ENCODE measurements around the gene DLG2. TPM values are rescaled to one million over a fixed set of nuclear protein-coding genes. Genes with fewer than 3 reads are reported as not detected.
"Not testable (repeated sequence)": the region's sequence is repeated elsewhere in the genome, so short reads cannot be mapped to it uniquely, and the experiment has no call there.

Gene DLG2
- total RNA-seq, 1 experiment from 2014 or later = 0.20 TPM

DNA sequence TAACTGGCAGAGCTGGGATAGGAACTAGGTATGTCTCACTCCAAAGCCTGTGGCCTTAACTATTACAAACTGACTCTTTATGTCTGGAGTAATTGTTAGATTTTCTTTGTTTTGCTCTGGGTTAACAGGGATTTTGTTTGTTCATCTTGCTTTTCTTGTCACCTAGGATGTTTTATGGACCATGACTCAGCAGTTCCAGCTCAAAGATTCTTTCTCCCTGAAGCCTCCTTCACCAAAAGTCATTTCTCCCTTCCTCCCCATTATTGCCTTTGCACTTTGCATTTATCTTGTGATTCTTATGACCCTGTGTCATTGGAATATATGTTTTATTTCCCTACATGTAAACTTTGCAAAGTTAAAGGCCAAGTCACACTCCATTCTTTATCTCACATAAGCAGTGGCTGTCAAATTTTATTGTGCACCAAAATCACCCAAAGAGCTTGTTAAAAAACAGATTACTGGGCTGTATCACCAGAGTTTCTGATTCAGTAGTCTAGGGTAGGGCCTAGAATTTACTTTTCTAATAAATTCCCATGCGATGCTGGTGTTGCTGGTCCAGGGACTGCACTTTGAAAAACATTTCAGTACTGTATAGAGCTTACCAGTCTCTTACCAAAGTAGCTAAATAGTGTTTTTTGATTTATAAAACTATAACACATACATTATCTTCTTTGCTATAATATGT, 327.7 kb downstream of the DLG2 start:
- DNase-seq (ENCODE audit: low read depth) = peak; percentile 93

DNA sequence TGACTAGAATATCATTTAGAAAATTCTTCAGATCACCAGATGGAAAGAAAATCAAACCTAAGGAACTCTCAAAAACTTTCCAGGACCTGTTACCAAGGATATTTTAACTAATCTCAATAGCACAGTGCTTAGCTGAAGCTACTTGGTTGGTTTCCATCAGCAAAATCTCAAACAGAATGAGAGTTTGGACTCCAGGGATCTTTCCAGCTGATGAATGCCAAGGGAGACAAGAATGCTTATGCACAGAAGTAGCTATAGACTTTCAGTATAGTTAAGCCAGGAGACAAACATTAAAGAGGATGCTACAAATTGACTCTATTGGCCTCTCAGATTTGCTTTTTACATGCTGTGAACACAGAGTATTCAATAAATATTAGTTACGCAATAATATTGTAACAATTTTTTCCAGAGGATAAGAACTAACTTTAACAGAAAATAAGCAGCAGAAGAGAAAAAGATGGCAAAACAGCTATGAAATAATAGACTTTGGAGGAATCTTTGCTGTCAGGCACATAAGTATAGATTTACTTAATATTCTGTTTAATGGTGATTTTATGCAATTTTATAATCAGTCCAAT, 331.4 kb downstream of the DLG2 start:
- in situ Hi-C loops (cut with HindIII; ENCODE audit: low pct_unique_long_range_greater_than_20kb, low sequenced_read_pairs) = no loop called here
- no peak for DNase-seq (ENCODE audit: low read depth)

More for the DNA sequence above, 327.7 kb downstream of the DLG2 start:
- in situ Hi-C loops (cut with HindIII; ENCODE audit: low pct_unique_long_range_greater_than_20kb, low sequenced_read_pairs) = no loop called here

DNA sequence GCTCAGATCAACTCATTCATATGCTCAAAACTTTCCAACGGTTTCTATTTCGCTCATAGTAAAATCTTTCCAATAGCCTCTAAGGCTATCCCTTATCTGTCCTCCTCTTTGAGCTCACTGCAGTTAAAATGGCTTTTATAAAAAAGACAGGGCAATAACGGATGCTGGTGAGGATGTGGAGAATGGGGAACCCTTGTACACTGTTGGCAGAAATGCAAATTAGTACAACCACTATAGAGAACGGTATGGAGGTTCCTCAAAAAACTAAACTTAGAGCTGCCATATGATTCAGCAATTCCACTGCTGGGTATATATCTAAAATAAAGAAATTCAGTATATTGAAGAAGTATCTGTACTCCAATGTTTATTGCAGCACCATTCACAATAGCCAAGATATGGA, 345.6 kb downstream of the DLG2 start:
- in situ Hi-C loops (cut with HindIII; ENCODE audit: low pct_unique_long_range_greater_than_20kb, low sequenced_read_pairs) = no loop called here
- no peak for DNase-seq (ENCODE audit: low read depth)

DNA sequence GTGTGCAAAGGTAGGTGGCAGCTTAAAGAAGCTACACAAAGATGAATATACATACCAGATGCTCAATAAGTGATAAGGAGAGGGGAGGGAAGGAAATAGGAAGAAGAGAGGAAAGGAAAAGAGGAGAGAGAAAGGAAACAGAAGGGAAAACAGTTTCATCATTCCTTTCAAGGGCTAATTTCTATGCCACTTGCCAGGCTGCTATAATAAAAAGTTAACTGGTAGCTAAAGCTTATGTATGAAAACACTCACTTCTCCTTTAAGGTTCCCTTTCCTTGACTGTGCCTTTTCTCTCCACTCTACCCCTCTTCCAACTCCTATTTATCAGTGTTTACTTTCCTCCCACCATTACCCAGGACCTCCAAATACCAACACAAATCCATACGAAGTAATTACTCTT, 347.9 kb downstream of the DLG2 start:
- in situ Hi-C loops (cut with HindIII; ENCODE audit: low pct_unique_long_range_greater_than_20kb, low sequenced_read_pairs) = no loop called here
- no peak for DNase-seq (ENCODE audit: low read depth)

DNA sequence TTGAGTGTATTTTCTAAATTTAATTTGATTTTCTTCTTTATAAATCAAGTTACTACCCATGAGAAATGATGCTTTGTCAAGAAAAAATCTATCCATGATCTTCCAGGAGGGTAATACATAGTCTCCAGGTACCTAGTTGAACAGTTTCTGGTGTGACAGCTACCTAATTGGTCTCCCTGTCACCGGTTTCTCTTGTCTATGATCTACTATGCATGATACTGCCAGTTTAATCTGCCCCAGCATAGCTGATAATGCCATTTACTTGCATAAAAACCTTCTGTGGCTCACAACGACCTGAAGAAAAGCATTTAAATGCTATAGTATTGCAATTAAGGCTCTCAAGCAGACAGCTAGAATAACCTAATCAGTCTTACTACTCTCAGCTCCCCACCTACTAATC, 349.5 kb downstream of the DLG2 start:
- no peak for DNase-seq (ENCODE audit: low read depth)
- in situ Hi-C loops (cut with HindIII; ENCODE audit: low pct_unique_long_range_greater_than_20kb, low sequenced_read_pairs) = no loop called here

DNA sequence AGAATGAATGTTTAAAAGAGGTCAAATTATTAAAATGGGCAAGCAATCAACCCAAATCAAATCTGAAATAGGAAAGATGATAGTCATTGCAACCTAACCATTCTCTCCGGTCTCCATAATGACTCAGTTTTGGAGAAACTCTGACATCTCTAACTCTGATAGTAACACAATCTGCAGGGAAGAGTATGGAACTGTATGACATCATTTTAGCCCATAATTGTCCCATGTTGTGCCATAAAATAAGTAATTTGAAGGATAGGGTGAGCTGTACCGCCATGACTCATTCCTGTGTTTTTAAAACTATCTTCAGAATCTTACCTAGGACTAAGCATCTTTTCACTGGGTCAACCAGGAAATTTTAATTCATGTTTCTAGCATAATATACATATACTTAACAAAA, 350.8 kb downstream of the DLG2 start:
- in situ Hi-C loops (cut with HindIII; ENCODE audit: low pct_unique_long_range_greater_than_20kb, low sequenced_read_pairs) = no loop called here
- DNase-seq (ENCODE audit: low read depth) = no peak

DNA sequence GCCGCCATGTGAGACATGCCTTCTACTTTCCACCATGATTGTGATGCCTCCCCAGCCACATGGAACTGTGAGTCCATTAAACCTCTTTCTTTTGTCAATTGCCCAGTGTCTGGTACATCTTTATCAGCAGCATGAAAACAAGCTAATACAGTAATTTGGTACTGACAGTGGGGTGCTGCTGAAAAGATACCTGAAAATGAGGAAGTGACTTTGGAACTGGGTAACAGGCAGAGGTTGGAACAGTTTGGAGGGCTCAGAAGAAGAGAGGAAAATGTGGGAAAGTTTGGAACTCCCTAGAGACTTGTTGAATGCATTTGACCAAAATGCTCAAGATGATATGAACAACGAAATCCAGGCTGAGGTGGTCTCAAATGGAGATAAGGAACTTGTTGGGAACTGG, 356.8 kb downstream of the DLG2 start:
- in situ Hi-C loops (cut with HindIII; ENCODE audit: low pct_unique_long_range_greater_than_20kb, low sequenced_read_pairs); DNase-seq (ENCODE audit: low read depth): not testable (repeated sequence)

DNA sequence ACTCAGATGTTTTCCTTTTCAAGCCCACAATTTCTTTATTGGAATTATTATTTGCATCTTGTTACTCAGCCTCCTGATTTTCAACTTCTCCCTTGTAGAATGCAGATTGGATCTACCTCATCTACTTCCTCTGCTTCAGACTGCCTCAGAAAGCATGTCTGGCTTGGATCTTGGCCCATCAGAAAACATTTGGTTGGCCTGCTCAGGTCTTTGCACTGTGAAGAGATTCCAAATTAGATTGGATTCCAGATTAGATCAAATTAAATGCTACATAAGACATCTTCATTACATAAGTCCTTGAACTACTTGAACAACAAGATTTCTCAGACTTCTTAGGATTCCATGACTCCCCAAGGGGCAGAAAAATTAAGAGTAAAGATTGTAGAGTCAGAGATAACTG, 358.0 kb downstream of the DLG2 start:
- no peak for DNase-seq (ENCODE audit: low read depth)
- in situ Hi-C loops (cut with HindIII; ENCODE audit: low pct_unique_long_range_greater_than_20kb, low sequenced_read_pairs) = no loop called here

DNA sequence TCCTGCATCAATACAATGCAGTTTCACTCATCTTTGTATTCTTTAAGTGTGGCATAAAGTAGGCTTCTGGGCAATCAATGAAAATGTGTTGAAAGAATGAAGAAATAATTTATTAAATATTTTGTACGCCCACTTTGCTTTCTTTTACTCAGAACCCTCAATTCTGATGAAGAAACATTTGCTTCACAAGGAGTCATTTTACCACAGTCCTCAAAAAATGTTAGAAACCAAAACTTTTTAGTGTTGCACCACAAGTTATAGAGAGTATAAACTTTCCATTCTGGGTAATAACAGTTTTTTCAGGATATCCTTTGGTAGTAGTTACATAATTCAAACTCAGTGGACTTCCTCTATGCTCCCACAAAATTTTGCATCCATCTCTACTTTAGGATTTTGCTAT, 360.5 kb downstream of the DLG2 start:
- in situ Hi-C loops (cut with HindIII; ENCODE audit: low pct_unique_long_range_greater_than_20kb, low sequenced_read_pairs) = no loop called here
- no peak for DNase-seq (ENCODE audit: low read depth)

DNA sequence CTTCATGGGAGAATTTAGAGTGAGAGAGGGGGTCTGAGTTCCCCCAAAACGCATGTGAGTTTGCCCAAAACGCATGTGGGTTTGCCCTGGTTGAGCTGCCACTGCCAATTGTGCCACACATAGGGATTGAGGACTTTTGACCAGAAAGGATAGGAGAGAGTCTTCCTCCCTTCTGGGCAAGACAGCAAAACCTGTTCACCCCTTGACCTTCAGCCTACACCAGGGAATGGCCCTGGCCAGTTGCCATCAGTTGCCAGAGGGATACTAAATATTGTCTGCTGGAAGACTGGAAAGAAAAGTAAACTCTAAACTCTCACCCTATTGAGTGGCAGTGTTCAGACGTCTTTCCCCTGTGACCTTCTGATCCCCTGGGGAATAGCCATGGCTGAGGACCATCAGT, 363.8 kb downstream of the DLG2 start:
- in situ Hi-C loops (cut with HindIII; ENCODE audit: low pct_unique_long_range_greater_than_20kb, low sequenced_read_pairs) = no loop called here
- no peak for DNase-seq (ENCODE audit: low read depth)

DNA sequence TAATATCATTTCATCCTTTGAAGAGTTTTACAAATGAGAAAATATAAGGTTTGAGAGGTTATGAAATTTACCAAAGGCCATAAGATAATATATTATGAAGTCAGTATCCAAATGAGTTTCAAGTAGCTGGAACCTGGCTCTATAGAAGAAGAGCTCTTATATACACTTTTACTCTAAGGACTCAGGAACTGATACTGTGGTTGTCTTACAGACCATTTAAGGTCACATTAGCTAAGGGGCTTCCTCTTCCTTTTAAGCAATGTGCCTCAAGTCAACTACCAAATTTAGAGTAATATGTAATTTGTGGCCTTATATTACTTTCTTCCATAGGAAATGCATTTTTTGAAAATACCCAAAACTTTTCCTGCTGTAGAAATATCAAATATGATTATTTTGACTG, 369.3 kb downstream of the DLG2 start:
- no peak for DNase-seq (ENCODE audit: low read depth)
- in situ Hi-C loops (cut with HindIII; ENCODE audit: low pct_unique_long_range_greater_than_20kb, low sequenced_read_pairs) = no loop called here

DNA sequence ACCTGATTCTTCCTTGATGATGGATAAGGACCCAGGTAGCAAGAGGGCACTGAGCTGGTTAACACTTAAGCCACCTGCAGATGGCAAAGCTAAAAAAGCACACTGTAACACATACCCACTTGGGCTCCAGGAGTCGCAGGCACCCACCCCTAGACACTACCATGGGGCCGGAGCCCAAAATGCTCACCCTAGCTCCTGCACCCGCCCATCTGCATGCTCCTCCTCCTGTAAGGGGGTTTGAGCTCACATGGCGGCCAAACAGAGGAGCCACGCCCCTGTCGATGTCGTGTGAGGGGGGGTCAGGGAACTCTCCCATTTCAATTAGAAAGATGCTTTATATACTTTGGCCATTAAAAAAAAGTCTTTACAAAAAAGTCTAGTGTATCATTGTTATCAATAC, 370.7 kb downstream of the DLG2 start:
- in situ Hi-C loops (cut with HindIII; ENCODE audit: low pct_unique_long_range_greater_than_20kb, low sequenced_read_pairs) = no loop called here
- DNase-seq (ENCODE audit: low read depth) = no peak

DNA sequence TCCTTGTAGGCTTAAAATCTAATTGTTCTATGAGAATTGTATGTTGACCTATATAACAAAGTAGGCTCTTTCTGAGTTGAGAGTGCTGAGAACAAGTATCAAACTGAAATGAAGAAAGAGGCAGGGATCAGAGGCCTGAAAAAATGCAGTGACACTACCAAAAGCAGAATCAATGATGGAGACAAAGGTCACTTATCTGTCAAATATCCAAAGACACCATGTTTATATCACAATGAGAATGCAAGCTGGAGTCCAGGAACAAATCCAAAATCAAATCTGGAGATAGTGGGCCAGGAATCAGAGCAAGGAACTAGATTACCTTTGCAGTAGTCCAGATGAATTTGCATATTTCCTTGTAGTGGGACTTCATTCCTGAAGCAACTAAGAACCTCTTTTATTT, 377.7 kb downstream of the DLG2 start:
- in situ Hi-C loops (cut with HindIII; ENCODE audit: low pct_unique_long_range_greater_than_20kb, low sequenced_read_pairs) = no loop called here

DNA sequence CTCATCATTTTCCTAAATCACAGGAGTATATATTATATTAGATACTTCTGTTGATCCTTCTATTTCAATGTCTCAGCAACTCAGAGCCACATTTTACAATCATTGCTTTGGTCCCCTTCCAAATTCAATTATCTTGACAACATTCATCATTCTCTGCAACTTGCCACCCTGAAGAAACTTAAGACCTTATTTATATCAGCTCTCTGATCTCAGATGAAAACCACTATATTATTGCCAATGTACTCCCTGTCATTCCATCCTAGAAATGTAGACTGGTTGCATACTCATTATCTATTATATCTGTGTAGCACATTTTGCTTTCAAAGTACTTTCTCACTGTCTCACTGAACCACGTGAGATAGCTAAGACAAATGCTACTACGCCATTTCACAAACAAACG, 379.3 kb downstream of the DLG2 start:
- in situ Hi-C loops (cut with HindIII; ENCODE audit: low pct_unique_long_range_greater_than_20kb, low sequenced_read_pairs) = no loop called here
- no peak for DNase-seq (ENCODE audit: low read depth)

More for the DNA sequence above, 377.7 kb downstream of the DLG2 start:
- no peak for DNase-seq (ENCODE audit: low read depth)

DNA sequence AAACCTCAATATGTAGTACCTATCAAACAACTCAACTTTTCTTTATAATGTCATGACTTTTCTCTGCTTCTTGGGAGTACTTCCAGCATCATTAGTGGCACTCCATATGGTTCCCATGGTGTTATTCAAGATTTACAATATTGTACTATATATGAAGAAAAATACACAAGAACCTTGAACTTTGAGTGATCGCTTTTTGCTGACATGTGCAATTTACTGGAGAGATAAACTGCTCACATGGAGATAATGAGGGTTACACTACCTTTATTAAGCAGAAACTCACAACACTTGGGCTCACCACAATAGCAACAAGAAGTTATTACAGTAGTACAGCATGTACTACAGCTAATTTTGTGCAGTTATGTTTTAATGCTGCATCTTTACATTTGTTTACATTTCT, 388.2 kb downstream of the DLG2 start:
- in situ Hi-C loops (cut with HindIII; ENCODE audit: low pct_unique_long_range_greater_than_20kb, low sequenced_read_pairs) = no loop called here
- DNase-seq (ENCODE audit: low read depth) = no peak

DNA sequence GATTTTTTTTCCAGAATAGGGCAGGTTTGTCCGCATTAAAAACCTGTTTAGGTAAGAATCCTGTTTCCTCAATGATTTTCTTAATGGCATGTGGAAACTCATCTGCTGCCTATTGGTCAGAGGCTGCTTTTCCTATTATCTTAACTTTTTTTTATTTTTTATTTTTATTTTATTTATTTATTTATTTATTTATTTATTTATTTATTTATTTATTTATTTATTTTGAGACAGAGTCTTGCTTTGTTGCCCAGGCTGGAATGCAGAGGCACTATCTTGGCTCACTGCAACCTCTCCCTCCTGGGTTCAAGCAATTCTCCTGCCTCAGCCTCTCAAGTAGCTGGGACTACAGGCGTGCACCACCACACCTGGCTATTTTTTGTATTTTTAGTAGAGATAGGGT, 389.1 kb downstream of the DLG2 start:
- DNase-seq (ENCODE audit: low read depth); in situ Hi-C loops (cut with HindIII; ENCODE audit: low pct_unique_long_range_greater_than_20kb, low sequenced_read_pairs): not testable (repeated sequence)

DNA sequence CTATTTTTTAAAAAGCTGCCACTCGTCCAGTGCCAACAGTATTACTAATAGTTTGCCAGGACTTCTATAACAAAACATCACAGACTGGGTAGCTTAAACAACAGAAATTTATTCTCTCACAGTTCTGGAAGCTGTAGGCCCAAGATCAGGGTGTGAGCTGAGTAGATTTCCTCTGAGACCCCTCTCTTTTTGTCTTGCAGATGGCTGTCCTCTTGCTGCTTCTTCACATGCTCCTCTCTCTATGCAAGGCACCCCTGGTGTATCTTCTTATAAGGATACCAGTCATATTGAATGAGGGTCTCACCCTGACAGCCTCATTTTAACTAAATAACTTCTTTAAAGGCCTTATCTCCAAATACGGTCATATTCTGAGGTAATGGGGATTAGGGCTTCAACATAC, 390.9 kb downstream of the DLG2 start:
- no peak for DNase-seq (ENCODE audit: low read depth)
- in situ Hi-C loops (cut with HindIII; ENCODE audit: low pct_unique_long_range_greater_than_20kb, low sequenced_read_pairs) = no loop called here

DNA sequence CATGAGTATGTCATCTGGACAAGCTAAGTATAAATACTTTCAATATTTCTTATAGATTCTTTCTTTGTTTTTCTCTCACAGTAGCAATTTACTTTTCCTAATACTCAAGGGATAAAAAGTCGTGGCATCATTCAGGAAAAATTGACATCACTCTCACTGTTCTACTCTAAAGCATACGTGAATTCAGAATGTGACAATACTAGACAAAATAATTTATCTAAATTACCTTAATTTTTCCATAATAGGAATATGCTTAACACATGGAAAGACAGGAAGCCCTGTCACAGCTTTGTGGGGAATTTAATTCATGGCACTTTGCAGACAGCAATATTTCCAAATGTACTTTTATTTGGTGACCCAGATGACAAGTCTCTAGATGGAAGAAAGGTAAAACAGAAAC, 394.6 kb downstream of the DLG2 start:
- DNase-seq (ENCODE audit: low read depth) = no peak
- in situ Hi-C loops (cut with HindIII; ENCODE audit: low pct_unique_long_range_greater_than_20kb, low sequenced_read_pairs) = no loop called here

DNA sequence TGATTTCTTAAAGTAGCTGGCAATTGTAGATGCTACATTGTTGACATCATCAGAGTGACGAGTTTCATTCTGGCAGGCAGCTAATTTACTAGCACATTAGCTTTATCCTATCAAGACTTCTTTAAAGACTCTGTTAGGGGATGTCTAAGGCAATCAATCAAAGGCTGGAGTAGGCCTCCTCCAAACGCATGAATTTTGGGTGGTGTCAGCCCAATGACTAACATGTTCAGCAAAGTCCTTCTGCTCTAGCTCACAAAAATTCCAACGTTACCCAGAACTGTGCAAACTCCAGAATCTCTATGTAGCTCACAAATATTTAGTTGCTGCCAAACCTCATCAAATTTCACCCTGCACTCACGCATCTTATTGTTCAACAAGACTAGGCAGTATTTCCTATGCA, 395.6 kb downstream of the DLG2 start:
- DNase-seq (ENCODE audit: low read depth) = no peak
- in situ Hi-C loops (cut with HindIII; ENCODE audit: low pct_unique_long_range_greater_than_20kb, low sequenced_read_pairs) = no loop called here

DNA sequence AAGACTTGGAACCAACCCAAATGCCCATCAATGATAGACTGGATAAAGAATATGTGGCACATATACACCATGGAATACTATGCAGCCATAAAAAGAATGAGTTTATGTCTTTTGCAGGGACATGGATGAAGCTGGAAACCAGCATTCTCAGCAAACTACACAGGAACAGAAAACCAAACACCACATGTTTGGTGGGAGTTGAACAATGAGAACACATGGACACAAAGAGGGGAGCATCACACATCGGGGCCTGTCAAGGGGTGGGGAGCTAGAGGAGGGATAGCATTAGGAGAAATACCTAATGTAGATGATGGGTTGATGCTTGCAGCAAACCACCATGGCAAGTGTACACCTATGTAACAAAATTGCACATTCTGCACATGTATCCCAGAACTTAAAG, 397.4 kb downstream of the DLG2 start:
- DNase-seq (ENCODE audit: low read depth); in situ Hi-C loops (cut with HindIII; ENCODE audit: low pct_unique_long_range_greater_than_20kb, low sequenced_read_pairs): not testable (repeated sequence)
